HL-60/S4 treated with phorbol 12-myristate 13-acetate at 8.2 ng/mL for 4 days and 3 days (cell line): Measurements from ENCODE around the gene GRHL1.
"Not testable (repeated sequence)": the region's sequence is repeated elsewhere in the genome, so short reads cannot be mapped to it uniquely, and the experiment has no call there.

Experiments
- in situ Hi-C: fragments of 300-500 bp; cut with MboI; formaldehyde crosslinking; loops from 2 replicates; pipeline ENCODE4 v1.15.0; 2022; ENCODE audit warnings: low sequenced_read_pairs

Gene GRHL1

GRCh38 chr2:10007921-10008808 lies 56.7 kb downstream of the GRHL1 start:
- in situ Hi-C loops = no loop called here

- in situ Hi-C loops = no loop called here
Measured at GRCh38 chr2:10008809-10009176, 57.3 kb downstream of the GRHL1 start.

- in situ Hi-C loops = no loop called here
Measured at GRCh38 chr2:10009271-10009810, 57.8 kb downstream of the GRHL1 start.

- in situ Hi-C loops = no loop called here
Measured at GRCh38 chr2:10009811-10010781, 58.6 kb downstream of the GRHL1 start.

- in situ Hi-C loops = not testable (repeated sequence)
Measured at GRCh38 chr2:10010861-10011605, 59.5 kb downstream of the GRHL1 start.

- in situ Hi-C loops = not testable (repeated sequence)
Measured at GRCh38 chr2:10011606-10012325, 60.3 kb downstream of the GRHL1 start.

GRCh38 chr2:10012366-10012962 lies 61.0 kb downstream of the GRHL1 start:
- in situ Hi-C loops = not testable (repeated sequence)

- in situ Hi-C loops = no loop called here
Measured at GRCh38 chr2:10012963-10013461, 61.5 kb downstream of the GRHL1 start.

- in situ Hi-C loops = not testable (repeated sequence)
Measured at GRCh38 chr2:10013651-10014417, 62.3 kb downstream of the GRHL1 start.

GRCh38 chr2:10014418-10015190 lies 63.1 kb downstream of the GRHL1 start:
- in situ Hi-C loops = no loop called here

- in situ Hi-C loops = not testable (repeated sequence)
Measured at GRCh38 chr2:10015376-10015989, 64.0 kb downstream of the GRHL1 start.

GRCh38 chr2:10016001-10016801 lies 64.7 kb downstream of the GRHL1 start:
- in situ Hi-C loops = no loop called here

GRCh38 chr2:10016802-10017258 lies 65.3 kb downstream of the GRHL1 start:
- in situ Hi-C loops = no loop called here

GRCh38 chr2:10017313-10017941 lies 65.9 kb downstream of the GRHL1 start:
- in situ Hi-C loops = no loop called here

GRCh38 chr2:10019174-10019573 lies 67.7 kb downstream of the GRHL1 start:
- in situ Hi-C loops = no loop called here
